Activated naive CD8-positive, alpha-beta T cell treated with anti-CD3 and anti-CD28 coated beads, Interleukin-2, amount 10 ng/mL, durations not matched to agents 7 days and 5 days (primary cell): ENCODE measurements around the gene HMGB4. TPM values are rescaled to one million over a fixed set of nuclear protein-coding genes. Genes with fewer than 3 reads are reported as not detected.

Experiments
- ATAC-seq: fragments of 150-1000 bp; cut with Tn5 transposase; one replicate; pipeline ENCODE4 v1.10.0; 2021; ENCODE audit warnings: low read depth, moderate library complexity
- POLR2A ChIA-PET: fragments of 350-600 bp; sonication (Branson Sonifier 250); formaldehyde crosslinking; loops from one replicate; lab custom pipeline; 2021; ENCODE audit warnings: antibody characterized with exemption; lab: Charles Lee
- DNase-seq: peaks from one replicate; pipeline ENCODE4 v3.0.0; 2021
- H3K27ac Mint-ChIP-seq: one replicate; pipeline ENCODE4 v1.8.0; 2022; ENCODE audit warnings: mild to moderate bottlenecking, mixed read lengths
- H3K27me3 Mint-ChIP-seq: one replicate; pipeline ENCODE4 v1.8.0; 2022; ENCODE audit warnings: mild to moderate bottlenecking, moderate library complexity, mixed read lengths
- H3K36me3 Mint-ChIP-seq: one replicate; pipeline ENCODE4 v1.8.0; 2021; ENCODE audit warnings: mild to moderate bottlenecking, mixed read lengths
- H3K4me1 Mint-ChIP-seq: one replicate; pipeline ENCODE4 v1.8.0; 2021; ENCODE audit warnings: mixed read lengths
- H3K4me3 Mint-ChIP-seq: one replicate; pipeline ENCODE4 v1.8.0; 2022; ENCODE audit warnings: mild to moderate bottlenecking, moderate library complexity, mixed read lengths
- H3K9me3 Mint-ChIP-seq: one replicate; pipeline ENCODE4 v1.8.0; 2021; ENCODE audit warnings: mixed read lengths
- total RNA-seq, 2 experiments: library from RNA; stranded (reverse); gene quantifications; one replicate each; pipeline ENCODE4 v1.2.3, GENCODE V29; 2021

Gene HMGB4
- total RNA-seq, 2 experiments from 2014 or later = not detected

DNA sequence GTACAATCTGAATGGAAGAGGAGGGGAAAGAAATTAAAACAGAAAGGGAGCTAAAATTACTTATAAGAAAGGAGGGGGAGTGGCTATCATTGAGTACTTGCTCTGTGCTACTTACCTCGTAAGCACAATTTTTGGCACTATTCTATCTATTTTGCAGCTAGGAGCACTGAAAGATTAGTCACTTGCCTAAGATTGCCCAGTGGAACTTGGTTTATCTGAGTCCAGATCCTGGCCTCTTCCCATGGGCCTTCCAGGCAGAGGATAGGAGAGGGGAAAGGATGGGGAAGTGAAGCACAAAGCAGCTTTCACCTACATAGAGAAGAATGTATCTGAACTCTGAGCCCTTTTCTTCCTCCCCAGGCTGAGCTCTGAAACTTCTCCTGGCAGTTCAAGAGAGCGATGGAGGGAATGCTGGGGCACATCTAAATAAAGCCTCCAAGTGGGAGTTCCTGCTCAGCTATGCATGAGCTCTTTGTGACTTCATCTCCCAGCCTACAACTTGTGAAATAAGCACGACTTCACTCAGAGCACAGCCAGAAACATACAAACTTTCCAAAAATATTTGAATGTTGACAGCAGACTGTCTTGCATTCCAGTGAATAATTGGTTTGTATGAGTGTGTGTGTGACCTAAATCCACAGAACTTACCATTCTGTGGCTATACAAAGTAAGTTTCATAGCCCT lies 29.4 kb downstream of the HMGB4 start:
- no peak overlapping the region for H3K4me3 Mint-ChIP-seq
- POLR2A ChIA-PET = no interaction called here

DNA sequence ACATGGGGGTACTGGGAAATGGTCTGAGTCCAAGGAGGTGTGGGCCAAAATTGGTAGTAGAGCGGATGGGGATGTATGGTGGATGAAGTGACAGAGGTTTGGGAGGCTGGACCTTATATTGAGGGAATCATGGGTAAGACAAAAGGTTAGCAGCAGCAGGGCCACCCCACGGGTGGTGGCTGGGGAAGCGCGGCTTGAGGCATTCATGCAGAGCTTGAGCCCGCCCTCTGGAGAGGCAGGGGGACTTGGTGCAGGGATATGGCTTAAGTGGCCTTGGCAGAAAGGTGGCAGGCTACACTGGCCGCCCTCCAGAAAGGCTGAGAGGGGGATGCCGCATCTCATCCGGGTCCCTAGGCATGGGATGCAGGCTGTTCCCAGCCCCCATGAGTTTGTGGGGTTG lies 31.5 kb downstream of the HMGB4 start:
- no peaks in the 10 kb centered on the region for H3K27me3 Mint-ChIP-seq
- no peak for ATAC-seq
- H3K9me3 Mint-ChIP-seq = no peaks in the 10 kb centered on the region
- H3K4me3 Mint-ChIP-seq = no peak overlapping the region
- no peak for DNase-seq
- no peak overlapping the region for H3K27ac Mint-ChIP-seq
- no peaks in the 10 kb centered on the region for H3K4me1 Mint-ChIP-seq
- no peaks in the 10 kb centered on the region for H3K36me3 Mint-ChIP-seq
- POLR2A ChIA-PET = no interaction called here

More for the DNA sequence above, 29.4 kb downstream of the HMGB4 start:
- DNase-seq = no peak
- Mint-ChIP-seq H3K36me3 (no peaks in the 10 kb centered on the region), H3K27ac (no peak overlapping the region), H3K9me3 (no peaks in the 10 kb centered on the region), H3K4me1 (no peaks in the 10 kb centered on the region), H3K27me3 (no peaks in the 10 kb centered on the region)
- ATAC-seq = no peak

DNA sequence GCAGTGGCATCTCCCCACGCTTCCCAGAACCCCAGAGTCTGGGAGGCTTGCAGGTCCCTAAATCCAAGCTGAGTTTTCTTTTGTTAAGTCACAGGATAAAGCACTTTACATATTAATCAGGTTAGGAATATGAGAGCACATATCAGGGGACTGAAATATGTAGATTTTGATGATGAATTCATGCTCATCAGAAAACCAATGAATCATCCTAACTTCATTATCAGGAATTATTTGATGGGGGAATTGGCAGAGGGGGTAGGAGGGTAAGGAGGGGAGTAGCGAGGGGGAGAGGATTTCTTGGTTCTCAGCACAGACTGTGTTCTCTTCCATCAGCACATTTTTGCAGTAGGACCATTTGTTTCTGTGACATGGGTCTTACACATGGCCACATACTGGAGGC lies 32.1 kb downstream of the HMGB4 start:
- no peaks in the 10 kb centered on the region for H3K9me3 Mint-ChIP-seq
- no peak for ATAC-seq
- DNase-seq = no peak
- POLR2A ChIA-PET = no interaction called here
- no peaks in the 10 kb centered on the region for H3K36me3 Mint-ChIP-seq
- H3K27me3 Mint-ChIP-seq = no peaks in the 10 kb centered on the region
- no peak overlapping the region for H3K4me3 Mint-ChIP-seq
- no peak overlapping the region for H3K27ac Mint-ChIP-seq
- no peaks in the 10 kb centered on the region for H3K4me1 Mint-ChIP-seq

DNA sequence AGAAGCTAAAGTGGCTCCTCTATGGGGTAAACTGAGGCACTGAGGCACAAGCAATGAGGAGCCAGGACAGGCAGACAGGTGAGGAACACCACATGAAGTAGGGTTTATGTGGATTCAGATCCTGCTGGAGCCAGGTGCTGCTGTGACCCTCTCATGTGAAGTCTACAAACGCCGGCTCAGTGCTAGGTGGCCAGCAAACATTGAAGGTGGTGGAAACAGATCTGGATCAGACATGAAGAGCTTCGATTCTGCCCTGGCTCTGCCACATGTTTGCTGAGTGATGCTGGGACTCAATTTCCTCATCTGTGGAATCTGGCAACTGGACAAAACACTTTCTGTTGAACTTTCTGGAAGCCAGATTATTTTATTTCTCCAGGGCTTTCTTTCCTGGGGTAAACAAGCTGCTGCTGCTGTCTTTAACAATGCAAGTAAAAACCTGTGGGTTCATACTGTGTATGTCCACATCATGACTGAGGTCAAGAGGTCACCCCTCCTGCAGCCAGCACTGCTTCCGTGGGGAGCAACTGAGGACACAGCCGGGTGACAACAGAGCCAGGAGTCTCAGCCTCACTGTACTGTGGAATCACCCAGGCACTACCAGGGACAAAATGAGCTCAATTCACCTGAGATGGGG lies 33.3 kb downstream of the HMGB4 start:
- ATAC-seq (no peak), DNase-seq (no peak)
- Mint-ChIP-seq H3K36me3 (no peaks in the 10 kb centered on the region), H3K4me3 (no peak overlapping the region), H3K27me3 (peaks cover 3% of the 10 kb centered on the region), H3K27ac (no peak overlapping the region), H3K9me3 (no peaks in the 10 kb centered on the region), H3K4me1 (no peaks in the 10 kb centered on the region)
- POLR2A ChIA-PET = no interaction called here

DNA sequence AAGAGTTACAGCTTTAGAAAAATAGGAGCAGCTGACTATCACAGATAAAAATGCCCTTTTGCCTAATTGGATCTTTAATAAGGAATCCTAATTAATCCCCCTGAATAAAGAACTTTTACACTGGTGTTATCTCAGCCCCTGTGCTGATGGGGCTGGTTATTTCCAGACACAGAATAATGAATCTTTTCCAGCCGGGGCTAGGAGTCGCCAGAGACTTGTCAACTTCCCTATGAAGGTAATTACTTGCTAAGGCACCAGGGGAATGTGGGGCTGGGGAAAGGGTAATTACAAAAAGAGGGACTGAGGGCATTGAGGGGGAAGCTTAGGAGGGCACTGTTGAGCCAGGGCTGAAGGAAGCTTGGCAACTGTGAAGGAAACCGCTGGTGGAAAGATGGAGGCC lies 34.5 kb downstream of the HMGB4 start:
- ATAC-seq = no peak
- H3K27me3 Mint-ChIP-seq = peaks cover 9% of the 10 kb centered on the region
- H3K9me3 Mint-ChIP-seq = no peaks in the 10 kb centered on the region
- H3K27ac Mint-ChIP-seq = no peak overlapping the region
- H3K36me3 Mint-ChIP-seq = no peaks in the 10 kb centered on the region
- POLR2A ChIA-PET = no interaction called here
- H3K4me1 Mint-ChIP-seq = no peaks in the 10 kb centered on the region
- DNase-seq = no peak
- no peak overlapping the region for H3K4me3 Mint-ChIP-seq

DNA sequence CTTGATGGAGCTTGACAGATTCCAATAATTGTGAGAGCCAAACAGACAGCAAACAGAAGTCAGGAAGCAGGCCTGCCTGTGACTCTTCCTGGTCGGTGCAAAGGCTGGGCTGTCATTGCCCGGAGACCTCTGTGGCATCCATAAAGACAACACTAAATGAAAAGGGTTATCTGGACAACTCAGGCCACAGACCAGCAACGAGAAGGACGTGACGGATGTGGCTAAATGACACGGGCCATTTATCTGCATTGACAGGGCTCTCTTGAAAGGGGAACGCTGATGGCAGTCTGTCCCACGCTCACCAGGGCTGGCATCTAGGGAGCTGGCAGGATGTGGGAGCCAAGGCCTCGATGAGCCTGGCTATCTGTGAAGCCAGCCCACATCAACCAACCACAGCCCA lies 35.0 kb downstream of the HMGB4 start:
- H3K9me3 Mint-ChIP-seq = no peaks in the 10 kb centered on the region
- H3K36me3 Mint-ChIP-seq = no peaks in the 10 kb centered on the region
- no peak for ATAC-seq
- H3K27me3 Mint-ChIP-seq = peaks cover 14% of the 10 kb centered on the region
- H3K27ac Mint-ChIP-seq = no peak overlapping the region
- H3K4me1 Mint-ChIP-seq = no peaks in the 10 kb centered on the region
- DNase-seq = no peak
- H3K4me3 Mint-ChIP-seq = no peak overlapping the region
- POLR2A ChIA-PET = no interaction called here

DNA sequence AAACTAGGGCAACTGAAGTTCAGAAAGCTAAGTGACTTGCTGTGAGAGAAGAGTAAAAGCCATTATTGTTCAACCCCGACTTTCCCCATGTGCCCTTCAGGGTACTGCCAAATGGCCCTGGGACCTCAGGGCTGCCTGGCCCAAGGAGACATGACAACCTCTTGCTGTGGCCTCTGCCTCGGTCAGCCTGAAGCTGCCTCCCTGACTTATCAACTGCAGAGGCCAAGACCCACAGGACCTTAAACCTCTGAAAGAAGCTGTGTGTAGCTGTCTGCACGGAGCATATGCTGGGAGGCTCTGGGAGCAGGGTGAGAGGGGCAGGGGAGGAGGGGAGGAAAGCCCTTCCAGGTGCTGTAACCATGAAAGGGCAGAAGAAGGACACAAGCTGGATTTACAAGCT lies 35.9 kb downstream of the HMGB4 start:
- ATAC-seq (no peak), DNase-seq (no peak)
- POLR2A ChIA-PET = no interaction called here
- Mint-ChIP-seq H3K36me3 (no peaks in the 10 kb centered on the region), H3K9me3 (no peaks in the 10 kb centered on the region), H3K4me3 (no peak overlapping the region), H3K4me1 (no peaks in the 10 kb centered on the region), H3K27me3 (peaks cover 14% of the 10 kb centered on the region), H3K27ac (no peak overlapping the region)

DNA sequence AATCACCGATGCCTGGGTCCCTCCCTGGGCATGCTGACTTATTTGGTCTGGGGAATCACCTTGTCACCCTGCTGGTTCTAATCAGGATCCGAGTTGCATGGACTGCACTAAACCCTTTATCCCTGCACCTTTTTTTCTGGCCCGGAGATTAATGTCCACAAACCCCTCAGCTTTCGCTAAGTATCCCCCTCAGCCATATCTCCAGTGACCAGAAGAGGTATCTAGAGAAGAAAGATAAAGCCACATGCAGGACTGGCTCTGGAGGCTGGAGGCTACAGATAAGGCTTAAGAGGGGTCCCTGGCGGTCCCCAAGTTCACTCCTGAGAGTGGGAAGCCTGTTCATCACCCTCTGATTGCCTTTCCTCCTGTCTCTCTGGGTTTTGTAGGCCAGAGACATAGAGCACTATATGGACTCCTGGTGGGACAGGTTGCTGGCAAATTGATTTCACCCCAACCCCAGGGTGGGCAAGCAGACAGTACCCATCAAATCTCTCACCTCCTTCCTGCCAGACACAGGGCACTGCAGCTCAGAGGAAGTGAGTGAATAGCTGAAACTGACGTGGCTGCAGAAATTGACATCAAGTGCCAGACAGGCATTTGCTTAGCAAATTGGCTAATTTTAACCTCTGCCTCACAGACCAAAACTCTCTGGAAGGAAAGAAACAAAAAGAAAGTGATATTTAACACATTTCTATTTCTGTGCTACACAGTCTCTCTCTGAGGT lies 38.8 kb downstream of the HMGB4 start:
- Mint-ChIP-seq H3K36me3 (no peaks in the 10 kb centered on the region), H3K27me3 (peaks cover 14% of the 10 kb centered on the region), H3K4me3 (no peak overlapping the region), H3K27ac (no peak overlapping the region), H3K9me3 (no peaks in the 10 kb centered on the region), H3K4me1 (no peaks in the 10 kb centered on the region)
- no peak for DNase-seq
- POLR2A ChIA-PET = no interaction called here
- ATAC-seq = no peak

DNA sequence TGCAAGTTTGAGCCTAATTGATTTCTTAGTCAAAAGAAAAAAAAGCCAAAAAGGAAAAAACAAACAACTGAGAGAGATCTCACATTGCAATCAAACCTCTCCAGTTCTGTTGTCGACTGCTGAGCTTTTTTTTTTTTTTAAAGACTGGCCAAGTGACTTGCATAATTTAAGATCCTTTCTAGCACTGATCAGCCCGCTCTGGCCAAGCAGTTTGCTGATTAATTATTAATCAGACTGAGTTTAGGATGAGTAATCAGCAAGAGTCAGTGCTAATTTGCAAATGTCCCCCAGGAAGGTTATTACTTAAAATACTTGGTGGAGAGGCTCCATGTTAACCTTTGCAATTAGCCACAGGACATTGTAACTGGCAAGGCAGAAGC lies 39.3 kb downstream of the HMGB4 start:
- POLR2A ChIA-PET = no interaction called here
- Mint-ChIP-seq H3K9me3 (no peaks in the 10 kb centered on the region), H3K4me3 (no peak overlapping the region), H3K4me1 (no peaks in the 10 kb centered on the region), H3K27ac (no peak overlapping the region), H3K36me3 (no peaks in the 10 kb centered on the region), H3K27me3 (peaks cover 14% of the 10 kb centered on the region)
- DNase-seq (no peak), ATAC-seq (no peak)

DNA sequence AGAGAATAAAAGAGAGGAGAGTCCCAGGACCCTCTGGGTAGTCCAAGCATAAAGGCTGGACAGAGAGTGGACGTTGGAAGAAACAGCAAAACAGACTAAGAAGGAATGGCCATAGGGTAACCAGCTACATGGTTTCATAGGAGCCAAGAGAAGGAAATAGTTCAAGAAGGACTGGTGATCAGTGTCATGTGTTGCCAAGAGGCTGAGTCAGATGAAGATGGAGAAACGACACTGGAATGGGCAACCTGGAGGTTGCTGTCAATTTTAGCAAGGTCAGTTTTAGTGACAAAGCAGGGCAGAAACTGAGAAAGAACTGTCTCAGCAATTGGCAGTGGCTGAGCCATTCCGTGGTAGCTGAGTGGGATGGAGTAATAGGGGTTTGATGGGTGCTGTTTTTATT lies 41.4 kb downstream of the HMGB4 start:
- H3K36me3 Mint-ChIP-seq = no peaks in the 10 kb centered on the region
- H3K4me3 Mint-ChIP-seq = no peak overlapping the region
- POLR2A ChIA-PET = no interaction called here
- H3K27me3 Mint-ChIP-seq = peaks cover 15% of the 10 kb centered on the region
- no peak for ATAC-seq
- H3K27ac Mint-ChIP-seq = no peak overlapping the region
- DNase-seq = no peak
- no peaks in the 10 kb centered on the region for H3K4me1 Mint-ChIP-seq
- H3K9me3 Mint-ChIP-seq = no peaks in the 10 kb centered on the region

DNA sequence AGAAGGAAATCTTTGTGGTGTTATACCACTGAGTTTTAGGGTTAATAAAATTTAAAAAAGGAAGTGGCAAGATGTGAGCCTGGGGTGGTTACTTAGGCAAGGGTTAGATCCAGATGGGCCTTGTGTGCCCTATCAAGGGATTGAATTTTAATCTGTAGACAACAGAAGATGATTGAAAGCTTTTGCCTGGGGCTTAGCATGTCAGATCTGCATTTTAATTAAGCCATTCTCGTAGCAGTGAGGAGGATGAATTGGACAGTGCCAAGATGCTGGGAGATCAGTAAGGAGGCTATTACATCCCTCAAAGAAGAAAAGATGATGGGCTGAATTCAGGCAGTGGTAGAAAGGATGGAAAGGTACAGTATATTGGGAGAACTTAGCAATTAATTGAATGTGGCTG lies 42.3 kb downstream of the HMGB4 start:
- Mint-ChIP-seq H3K4me3 (no peak overlapping the region), H3K9me3 (no peaks in the 10 kb centered on the region), H3K4me1 (no peaks in the 10 kb centered on the region), H3K27me3 (peaks cover 14% of the 10 kb centered on the region), H3K36me3 (no peaks in the 10 kb centered on the region), H3K27ac (no peak overlapping the region)
- POLR2A ChIA-PET = no interaction called here
- no peak for ATAC-seq
- no peak for DNase-seq

DNA sequence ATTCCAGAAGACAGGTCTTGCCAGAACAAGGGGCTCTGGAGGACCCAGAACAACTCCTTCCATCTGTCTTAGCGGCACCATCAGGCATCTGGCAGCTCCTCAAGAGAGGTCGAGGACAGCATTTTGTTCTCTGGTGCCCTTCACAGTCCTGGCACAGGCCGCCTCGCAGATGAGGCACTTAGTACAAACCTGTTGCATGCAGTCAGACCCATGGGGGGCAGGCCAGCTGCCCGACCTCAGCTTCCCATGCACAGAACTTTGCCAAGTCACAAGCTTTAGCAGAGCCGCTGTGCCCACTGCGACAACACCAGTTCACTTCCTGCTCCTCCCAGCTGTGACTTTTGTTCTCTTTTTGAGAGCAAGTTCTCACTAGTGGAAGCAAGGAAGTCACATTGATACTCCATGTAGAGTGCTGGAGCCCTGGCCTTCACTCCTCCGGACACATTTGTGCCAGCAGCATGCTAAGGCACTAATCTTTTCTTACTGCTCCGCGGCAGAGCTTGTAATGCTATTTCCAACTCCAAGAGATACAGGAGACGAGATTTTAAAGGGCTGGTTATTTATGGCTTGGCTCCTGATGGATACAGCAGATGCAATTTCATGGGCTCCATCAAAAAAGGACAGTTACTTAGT lies 44.6 kb downstream of the HMGB4 start:
- no peaks in the 10 kb centered on the region for H3K36me3 Mint-ChIP-seq
- peaks cover 6% of the 10 kb centered on the region for H3K27me3 Mint-ChIP-seq
- H3K27ac Mint-ChIP-seq = no peak overlapping the region
- H3K9me3 Mint-ChIP-seq = no peaks in the 10 kb centered on the region
- DNase-seq = no peak
- ATAC-seq = no peak
- H3K4me1 Mint-ChIP-seq = no peaks in the 10 kb centered on the region
- H3K4me3 Mint-ChIP-seq = no peak overlapping the region
- POLR2A ChIA-PET = no interaction called here
